ENCODE measurements around the gene CMIP.
A peak's percentile ranks its signal among the peaks of the same experiment; 100 is the strongest.

CMIP gene

DNA sequence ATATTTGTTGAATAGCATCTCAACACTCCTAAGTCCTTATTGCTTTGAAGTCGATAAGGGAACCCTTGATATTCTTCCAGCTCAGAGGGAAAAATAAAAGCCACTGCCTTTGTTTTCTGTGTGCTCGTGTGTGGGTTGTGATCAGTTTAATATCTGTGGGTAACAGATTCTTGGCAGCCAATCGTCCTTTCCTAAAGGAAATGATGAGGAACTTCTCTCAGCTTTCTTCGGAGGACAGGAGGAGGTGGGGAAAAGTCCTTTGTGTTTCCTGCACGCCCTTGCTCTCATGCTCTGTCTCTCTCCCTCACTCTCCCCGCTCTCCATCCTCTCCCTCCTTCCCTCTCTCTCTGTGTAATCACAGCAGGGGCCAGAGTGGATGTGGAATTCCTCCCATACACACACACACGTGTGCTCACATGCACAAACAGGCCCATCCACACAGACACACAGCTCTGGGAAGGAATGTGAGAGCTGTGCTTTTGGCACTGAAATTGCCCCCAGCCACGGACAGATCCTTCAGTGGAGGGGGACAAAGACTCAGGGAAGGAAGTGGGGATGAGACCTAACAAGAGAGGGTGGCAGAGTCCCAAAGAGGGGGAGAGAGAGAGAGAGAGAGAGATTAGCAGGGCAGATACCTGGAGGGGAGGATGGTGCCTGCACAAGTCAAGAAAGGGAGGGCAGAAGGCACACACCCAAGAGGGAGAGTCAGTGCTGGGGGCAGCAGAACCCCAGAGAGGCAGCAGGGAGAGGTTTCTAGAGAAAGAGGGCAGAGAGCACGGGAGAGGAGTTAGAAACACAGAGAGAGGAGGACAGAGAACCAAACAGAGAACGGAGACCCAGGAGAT, 250.9 kb downstream of the CMIP start:
- H3K4me3 ChIP-seq (ENCODE audit: low read depth, low read length): no peak overlapping the region

DNA sequence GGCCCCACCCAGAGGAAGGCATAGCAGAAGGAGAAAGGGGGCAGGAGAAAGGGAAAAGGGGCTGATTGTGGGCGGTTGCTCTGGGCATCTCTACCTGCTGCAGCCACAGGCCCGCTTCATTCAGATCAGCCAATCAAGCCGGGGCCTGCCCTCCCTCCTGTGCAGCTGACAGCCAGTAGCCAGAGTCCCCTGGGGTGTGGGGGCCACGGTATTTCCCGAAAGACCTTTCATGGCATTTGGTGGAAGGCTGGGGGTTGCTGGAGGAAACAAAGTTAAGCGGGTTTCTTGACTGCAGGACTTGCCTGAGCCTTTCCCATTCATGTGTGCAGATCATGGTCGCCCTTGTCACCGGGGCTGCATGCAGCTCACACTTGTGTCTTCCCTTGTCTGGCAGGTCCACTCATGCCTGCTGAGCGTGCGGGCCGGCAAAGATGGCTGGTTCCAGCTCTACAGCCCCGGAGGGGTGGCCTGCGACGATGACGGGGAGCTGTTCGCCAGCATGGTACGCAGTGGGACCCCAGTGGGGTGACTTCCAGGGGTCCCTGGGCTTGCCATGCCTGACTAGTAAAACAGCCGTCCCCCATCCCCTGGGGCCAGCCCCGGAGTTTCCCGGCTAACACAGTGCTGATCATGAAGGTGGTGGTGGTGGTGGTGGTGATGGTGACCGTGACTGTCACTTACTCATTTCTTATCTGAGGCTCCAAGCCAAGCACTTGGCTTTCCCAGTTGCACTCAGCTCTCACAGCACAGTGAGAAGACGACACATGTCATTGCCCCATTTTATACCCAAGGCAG, 251.8 kb downstream of the CMIP start:
- peak; percentile 22 for DNase-seq (ENCODE audit: low read depth)
- TF ChIP-seq, protein P1, sequence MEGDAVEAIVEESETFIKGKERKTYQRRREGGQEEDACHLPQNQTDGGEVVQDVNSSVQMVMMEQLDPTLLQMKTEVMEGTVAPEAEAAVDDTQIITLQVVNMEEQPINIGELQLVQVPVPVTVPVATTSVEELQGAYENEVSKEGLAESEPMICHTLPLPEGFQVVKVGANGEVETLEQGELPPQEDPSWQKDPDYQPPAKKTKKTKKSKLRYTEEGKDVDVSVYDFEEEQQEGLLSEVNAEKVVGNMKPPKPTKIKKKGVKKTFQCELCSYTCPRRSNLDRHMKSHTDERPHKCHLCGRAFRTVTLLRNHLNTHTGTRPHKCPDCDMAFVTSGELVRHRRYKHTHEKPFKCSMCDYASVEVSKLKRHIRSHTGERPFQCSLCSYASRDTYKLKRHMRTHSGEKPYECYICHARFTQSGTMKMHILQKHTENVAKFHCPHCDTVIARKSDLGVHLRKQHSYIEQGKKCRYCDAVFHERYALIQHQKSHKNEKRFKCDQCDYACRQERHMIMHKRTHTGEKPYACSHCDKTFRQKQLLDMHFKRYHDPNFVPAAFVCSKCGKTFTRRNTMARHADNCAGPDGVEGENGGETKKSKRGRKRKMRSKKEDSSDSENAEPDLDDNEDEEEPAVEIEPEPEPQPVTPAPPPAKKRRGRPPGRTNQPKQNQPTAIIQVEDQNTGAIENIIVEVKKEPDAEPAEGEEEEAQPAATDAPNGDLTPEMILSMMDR (IDR thresholded peaks at IDR 0.05; ENCODE audit: insufficient read depth, low read depth, low read length, missing control alignments): no peak
- H3K4me3 ChIP-seq (ENCODE audit: low read depth, low read length): no peak overlapping the region

More for the DNA sequence above, 250.9 kb downstream of the CMIP start:
- TF ChIP-seq, protein P1 (IDR thresholded peaks at IDR 0.05; ENCODE audit: insufficient read depth, low read depth, low read length, missing control alignments): no peak
- no peak for DNase-seq (ENCODE audit: low read depth)

DNA sequence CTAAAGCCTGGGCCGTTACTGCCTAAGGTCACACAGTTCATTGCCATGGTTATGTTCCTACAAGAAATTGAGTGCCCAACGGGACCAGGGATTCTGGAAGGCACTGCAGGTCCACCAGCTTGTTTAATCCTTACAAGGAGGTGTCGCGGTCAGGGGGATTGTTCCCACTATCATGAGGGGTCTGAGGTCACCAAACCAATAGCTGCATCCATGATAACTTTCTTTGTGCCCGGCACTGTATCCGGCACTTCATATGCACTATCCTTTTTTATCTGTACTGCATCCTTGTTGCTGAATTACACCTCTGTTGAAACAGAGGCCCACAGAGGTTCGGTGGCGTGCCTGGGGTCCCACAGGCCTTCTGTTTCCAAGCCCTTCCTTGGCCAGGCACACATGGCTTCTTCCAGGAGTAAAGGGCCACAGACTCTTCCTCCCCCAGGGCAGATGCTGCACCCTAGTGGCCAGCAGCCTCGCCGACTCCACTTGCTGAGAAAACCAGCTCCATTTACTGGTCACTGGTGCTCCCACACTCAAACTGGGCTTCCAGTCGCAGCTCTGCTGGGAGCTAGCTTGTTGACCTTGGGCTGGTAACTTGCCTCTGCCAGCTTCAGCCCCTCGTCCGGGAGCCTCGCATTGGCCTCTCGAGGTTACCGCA, 252.5 kb downstream of the CMIP start:
- peak; percentile 76 for DNase-seq (ENCODE audit: low read depth)

DNA sequence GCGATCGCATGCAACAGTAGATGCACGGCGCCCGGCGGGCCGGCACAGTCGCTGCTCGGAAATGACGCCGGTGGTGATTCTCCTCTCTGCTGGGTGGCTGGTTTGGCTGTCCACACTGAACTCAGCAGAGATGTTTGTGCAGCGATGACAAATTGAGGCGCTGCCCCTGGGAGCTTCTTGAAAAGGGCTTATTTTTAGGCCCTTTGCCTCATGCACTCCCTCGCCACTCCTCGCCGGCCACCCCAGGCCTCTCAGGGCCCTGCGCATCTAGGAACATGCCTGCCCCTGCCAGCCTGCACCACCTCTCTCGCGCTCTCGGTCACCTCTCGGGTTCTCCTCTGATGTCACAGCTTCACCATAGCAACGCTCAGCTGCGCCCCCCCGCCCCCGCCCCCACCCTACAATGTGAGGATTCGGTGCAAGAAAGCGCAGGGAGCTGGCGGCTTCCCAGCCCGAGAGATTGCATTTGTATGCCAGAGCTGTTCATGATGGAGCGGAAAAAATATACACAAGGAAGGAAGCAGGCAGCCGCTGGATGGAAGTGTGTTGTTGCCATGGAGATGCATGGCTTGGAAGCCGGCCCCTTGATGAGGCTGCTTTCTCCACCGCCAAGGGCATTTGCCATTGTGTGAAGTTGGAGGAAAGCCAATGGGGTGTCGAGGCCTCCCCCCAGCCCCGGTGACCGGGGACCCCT, 253.2 kb downstream of the CMIP start:
- no peak overlapping the region for H3K4me3 ChIP-seq (ENCODE audit: low read depth, low read length)
- DNase-seq (ENCODE audit: low read depth): no peak
- TF ChIP-seq, protein P1 (IDR thresholded peaks at IDR 0.05; ENCODE audit: insufficient read depth, low read depth, low read length, missing control alignments): no peak

More for the DNA sequence above, 252.5 kb downstream of the CMIP start:
- TF ChIP-seq, protein P1 (IDR thresholded peaks at IDR 0.05; ENCODE audit: insufficient read depth, low read depth, low read length, missing control alignments): peak; percentile 76
- H3K4me3 ChIP-seq (ENCODE audit: low read depth, low read length): no peak overlapping the region

DNA sequence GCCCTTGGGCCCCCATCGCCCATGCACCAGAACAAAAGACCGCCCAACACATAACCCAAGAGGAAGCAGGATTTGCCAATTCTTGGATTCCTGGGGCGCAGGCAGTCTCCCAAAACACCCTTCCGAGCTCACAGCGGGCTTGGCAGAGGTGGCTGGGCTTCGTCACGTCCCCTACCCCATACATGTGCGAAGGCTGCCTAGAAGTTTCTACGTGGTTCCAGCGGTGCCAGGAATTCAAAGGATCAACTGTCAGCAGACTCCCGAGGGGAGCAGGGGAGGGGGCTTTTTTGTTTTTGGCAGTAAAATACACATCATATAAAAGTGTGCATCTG, 253.7 kb downstream of the CMIP start:
- DNase-seq (ENCODE audit: low read depth): no peak
- no peak overlapping the region for H3K4me3 ChIP-seq (ENCODE audit: low read depth, low read length)
- TF ChIP-seq, protein P1 (IDR thresholded peaks at IDR 0.05; ENCODE audit: insufficient read depth, low read depth, low read length, missing control alignments): no peak

DNA sequence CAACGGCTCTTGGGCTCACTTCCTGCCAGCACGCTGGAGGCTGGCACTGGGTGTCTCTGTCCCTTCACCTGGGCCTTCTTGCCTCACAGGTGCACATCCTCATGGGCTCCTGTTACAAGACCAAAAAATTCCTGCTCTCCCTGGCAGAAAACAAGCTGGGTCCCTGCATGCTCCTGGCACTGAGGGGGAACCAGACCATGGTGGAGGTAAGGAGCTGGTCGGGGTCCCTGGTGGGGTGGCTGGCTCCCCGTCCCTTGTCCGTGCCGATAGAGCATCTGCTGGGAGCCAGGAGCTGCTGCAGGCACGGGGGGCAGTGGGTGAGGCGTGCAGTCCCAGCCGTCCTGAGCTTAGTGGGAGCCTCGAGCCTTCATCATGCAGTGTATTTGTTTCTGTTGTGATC, 255.0 kb downstream of the CMIP start:
- H3K4me3 ChIP-seq (ENCODE audit: low read depth, low read length): no peak overlapping the region
- TF ChIP-seq, protein P1 (IDR thresholded peaks at IDR 0.05; ENCODE audit: insufficient read depth, low read depth, low read length, missing control alignments): no peak
- no peak for DNase-seq (ENCODE audit: low read depth)

Measured in GM12865 (cell line).